Left lobe of liver (tissue), 2 donors: Measurements from ENCODE around the gene ROR2. TPM values are rescaled to one million over a fixed set of nuclear protein-coding genes. Genes with fewer than 3 reads are reported as not detected.

Source experiments
- ATAC-seq: fragments of 200-7000 bp; cut with Tn5 transposase; one replicate; pipeline ENCODE4 v1.9.1; 2020; ENCODE audit warnings: mild to moderate bottlenecking, moderate library complexity
- DNase-seq: peaks from one replicate; pipeline ENCODE4 v3.0.0-alpha.2; 2020; ENCODE audit warnings: low spot score
- total RNA-seq: library from RNA; stranded (reverse); gene quantifications from one replicate; pipeline ENCODE4 v1.2.1, GENCODE V29; 2021
- donor health status: DM: no; HTN: no; CAD: no; lungs with moderate emphysema.
- donor health status: DM: no; HTN: yes; CAD: no.

The ROR2 gene
- total RNA-seq, 1 donor from 2014 or later, result 0.15 TPM

- ATAC-seq, result no peak
- no peak for DNase-seq
Observed at GRCh38 chr9:91697201-91697600, 252.8 kb downstream of the ROR2 start.

GRCh38 chr9:91694081-91694870, 255.8 kb downstream of the ROR2 start:
- no peak for DNase-seq
- ATAC-seq, result no peak

GRCh38 chr9:91693226-91693625, 256.8 kb downstream of the ROR2 start:
- ATAC-seq (no peak), DNase-seq (no peak)

GRCh38 chr9:91690540-91691249, 259.3 kb downstream of the ROR2 start:
- DNase-seq (no peak), ATAC-seq (no peak)

- ATAC-seq (no peak), DNase-seq (no peak)
Observed at GRCh38 chr9:91689006-91689405, 261.0 kb downstream of the ROR2 start.

GRCh38 chr9:91683269-91683668, 266.8 kb downstream of the ROR2 start:
- no peak for ATAC-seq
- no peak for DNase-seq

- ATAC-seq, result no peak
Observed at GRCh38 chr9:91682806-91683205, 267.2 kb downstream of the ROR2 start.

GRCh38 chr9:91681461-91682305, 268.3 kb downstream of the ROR2 start:
- DNase-seq (peak; percentile 65), ATAC-seq (peak; percentile 97)

More at GRCh38 chr9:91682806-91683205, 267.2 kb downstream of the ROR2 start:
- no peak for DNase-seq

GRCh38 chr9:91680998-91681397, 269.0 kb downstream of the ROR2 start:
- ATAC-seq, result no peak
- DNase-seq, result no peak

- DNase-seq (no peak), ATAC-seq (no peak)
Observed at GRCh38 chr9:91680106-91680505, 269.9 kb downstream of the ROR2 start.

GRCh38 chr9:91678807-91679580, 271.0 kb downstream of the ROR2 start:
- ATAC-seq (no peak), DNase-seq (no peak)

GRCh38 chr9:91677822-91678436, 272.1 kb downstream of the ROR2 start:
- ATAC-seq (no peak), DNase-seq (no peak)

GRCh38 chr9:91677331-91677730, 272.7 kb downstream of the ROR2 start:
- DNase-seq, result no peak
- no peak for ATAC-seq

GRCh38 chr9:91676046-91676445, 274.0 kb downstream of the ROR2 start:
- ATAC-seq (no peak), DNase-seq (no peak)

- no peak for ATAC-seq
- DNase-seq, result no peak
Observed at GRCh38 chr9:91664663-91665062, 285.4 kb downstream of the ROR2 start.

- no peak for ATAC-seq
- no peak for DNase-seq
Observed at GRCh38 chr9:91663858-91664257, 286.2 kb downstream of the ROR2 start.

GRCh38 chr9:91661451-91661850, 288.6 kb downstream of the ROR2 start:
- no peak for ATAC-seq
- DNase-seq, result no peak

GRCh38 chr9:91660521-91660920, 289.5 kb downstream of the ROR2 start:
- DNase-seq, result no peak

GRCh38 chr9:91659529-91660495, 290.2 kb downstream of the ROR2 start:
- DNase-seq (no peak), ATAC-seq (peak; percentile 78)

More at GRCh38 chr9:91660521-91660920, 289.5 kb downstream of the ROR2 start:
- ATAC-seq, result no peak
